CD4-positive, alpha-beta T cell (primary cell): Measurements from ENCODE around the gene CDYL. TPM values are rescaled to one million over a fixed set of nuclear protein-coding genes. Genes with fewer than 3 reads are reported as not detected.
A peak's percentile ranks its signal among the peaks of the same experiment; 100 is the strongest.

Experiments
- ATAC-seq: fragments of 200-7000 bp; cut with Tn5 transposase; one replicate; pipeline ENCODE4 v1.10.0; 2022; ENCODE audit warnings: mild to moderate bottlenecking; ENCODE audit not compliant: poor library complexity
- CTCF ChIA-PET: fragments of 350-600 bp; sonication (Branson Sonifier 250); formaldehyde crosslinking; loops from one replicate; lab custom pipeline; 2021; ENCODE audit warnings: antibody characterized with exemption, inconsistent platforms; lab: Charles Lee
- POLR2A ChIA-PET: fragments of 350-600 bp; sonication (Branson Sonifier 250); formaldehyde crosslinking; loops from one replicate; lab custom pipeline; 2021; ENCODE audit warnings: antibody characterized with exemption, inconsistent platforms; lab: Charles Lee
- DNase-seq, 14 experiments: peaks; one replicate each; pipeline ENCODE4 v3.0.0-alpha.2; 2013 to 2020; ENCODE audit warnings: mixed read lengths in 2 of 14
- H3K27ac ChIP-seq, 2 donors: one replicate each; pipeline versions ENCODE4 v1.5.1 to v1.7.0; 2013; ENCODE audit warnings: low read length in 2 of 2, low read depth in 1 of 2, mild to moderate bottlenecking in 1 of 2
- H3K27me3 ChIP-seq, 2 experiments: 1 replicate in 1 of 2; 2 replicates in 1 of 2; pipeline versions ENCODE4 v1.6.1 to v1.7.0; 2013; ENCODE audit warnings: low read length in 2 of 2, control low read depth in 1 of 2, mild to moderate bottlenecking in 1 of 2, moderate library complexity in 1 of 2; ENCODE audit not compliant: insufficient read depth in 2 of 2, control insufficient read depth in 1 of 2
- H3K36me3 ChIP-seq: one replicate; pipeline ENCODE4 v1.6.1; 2013; ENCODE audit warnings: low read length, control low read depth; ENCODE audit not compliant: insufficient read depth
- H3K4me1 ChIP-seq: one replicate; pipeline ENCODE4 v1.6.1; 2013; ENCODE audit warnings: low read length, control low read depth; ENCODE audit not compliant: insufficient read depth
- H3K4me3 ChIP-seq: one replicate; pipeline ENCODE4 v1.5.1; 2013; ENCODE audit warnings: mild to moderate bottlenecking, low read length, moderate library complexity
- H3K9me3 ChIP-seq, 2 experiments: 1 replicate in 1 of 2; 2 replicates in 1 of 2; pipeline versions ENCODE4 v1.6.1 to v1.7.0; 2013; ENCODE audit warnings: low read length in 2 of 2, mild to moderate bottlenecking in 2 of 2, control low read depth in 1 of 2, moderate library complexity in 1 of 2; ENCODE audit not compliant: control insufficient read depth in 1 of 2, insufficient read depth in 1 of 2
- H3K27ac Mint-ChIP-seq: one replicate; pipeline ENCODE4 v1.8.0; 2020; ENCODE audit warnings: mixed read lengths
- H3K27me3 Mint-ChIP-seq: one replicate; pipeline ENCODE4 v1.8.0; 2021; ENCODE audit warnings: mixed read lengths
- H3K36me3 Mint-ChIP-seq: one replicate; pipeline ENCODE4 v1.8.0; 2021; ENCODE audit warnings: low read depth, mixed read lengths
- H3K4me1 Mint-ChIP-seq: one replicate; pipeline ENCODE4 v1.8.0; 2021; ENCODE audit warnings: low read depth, mixed read lengths
- H3K4me3 Mint-ChIP-seq: one replicate; pipeline ENCODE4 v1.8.0; 2020; ENCODE audit warnings: mild to moderate bottlenecking, mixed read lengths
- H3K9me3 Mint-ChIP-seq: one replicate; pipeline ENCODE4 v1.8.0; 2020; ENCODE audit warnings: mixed read lengths
- CTCF ChIP-seq: fragments of 200-600 bp; IDR thresholded peaks from one replicate; pipeline ENCODE4 v1.8.0; 2022; ENCODE audit warnings: antibody characterized with exemption, mild to moderate bottlenecking
- intact Hi-C, 2 experiments: fragments of 100-400 bp; cut with DNase I in 1 of 2; cut with micrococcal nuclease in 1 of 2; formaldehyde crosslinking; loops; one replicate each; pipeline versions ENCODE4 v1.15.1 to v1.9.0; 2023 to 2025; cut with DNase I, micrococcal nuclease
- total RNA-seq, 174 experiments: library from RNA in 2 of 174; stranded (reverse) in 2 of 174; gene quantifications; one replicate each; pipeline ENCODE4 v1.2.3 and lab custom pipeline; 2021 to 2026

The CDYL gene
- total RNA-seq, 2 experiments from 2014 or later, result 23.8 to 23.9 TPM

- H3K4me3 Mint-ChIP-seq, result no peak overlapping the region
- ATAC-seq (no peak), DNase-seq (no peak)
- no peaks in the 10 kb centered on the region for H3K9me3 Mint-ChIP-seq
- no peaks in the 10 kb centered on the region for H3K27me3 ChIP-seq
- no peak for TF ChIP-seq CTCF
- H3K36me3 ChIP-seq, result peaks cover 14% of the 10 kb centered on the region
- no peaks in the 10 kb centered on the region for H3K9me3 ChIP-seq
- H3K27me3 Mint-ChIP-seq, result no peaks in the 10 kb centered on the region
- ChIA-PET POLR2A (no interaction called here), CTCF (no interaction called here)
- no peak overlapping the region for H3K27ac ChIP-seq
- H3K36me3 Mint-ChIP-seq, result peaks cover 44% of the 10 kb centered on the region
- H3K4me1 ChIP-seq, result peaks cover 15% of the 10 kb centered on the region
- H3K4me3 ChIP-seq, result no peak overlapping the region
- no peak overlapping the region for H3K27ac Mint-ChIP-seq
- intact Hi-C loops, result no loop called here
- H3K4me1 Mint-ChIP-seq, result peaks cover 52% of the 10 kb centered on the region
Measured at GRCh38 chr6:4908062-4908461, 131.9 kb downstream of the CDYL start.

GRCh38 chr6:4909063-4909706, 133.0 kb downstream of the CDYL start:
- CTCF ChIA-PET, result no interaction called here
- no peaks in the 10 kb centered on the region for H3K27me3 Mint-ChIP-seq

GRCh38 chr6:4910037-4910760, 134.0 kb downstream of the CDYL start:
- intact Hi-C loops, result no loop called here
- no peak overlapping the region for H3K4me3 Mint-ChIP-seq
- H3K4me1 ChIP-seq, result peaks cover 15% of the 10 kb centered on the region
- H3K27ac ChIP-seq, result no peak overlapping the region
- ChIA-PET CTCF (no interaction called here), POLR2A (no interaction called here)
- peaks cover 7% of the 10 kb centered on the region for H3K36me3 ChIP-seq
- DNase-seq (no peak), ATAC-seq (no peak)
- peaks cover 63% of the 10 kb centered on the region for H3K4me1 Mint-ChIP-seq
- H3K9me3 ChIP-seq, result no peaks in the 10 kb centered on the region
- H3K27me3 Mint-ChIP-seq, result no peaks in the 10 kb centered on the region
- H3K27me3 ChIP-seq, result no peaks in the 10 kb centered on the region
- no peak for TF ChIP-seq CTCF
- no peaks in the 10 kb centered on the region for H3K9me3 Mint-ChIP-seq
- peaks cover 33% of the 10 kb centered on the region for H3K36me3 Mint-ChIP-seq
- H3K27ac Mint-ChIP-seq, result no peak overlapping the region
- no peak overlapping the region for H3K4me3 ChIP-seq

More at GRCh38 chr6:4909063-4909706, 133.0 kb downstream of the CDYL start:
- TF ChIP-seq CTCF, result no peak
- Mint-ChIP-seq H3K4me1 (peaks cover 63% of the 10 kb centered on the region), H3K36me3 (peaks cover 40% of the 10 kb centered on the region), H3K4me3 (no peak overlapping the region), H3K27ac (peak overlapping the region; percentile 21), H3K9me3 (no peaks in the 10 kb centered on the region)
- Histone ChIP-seq H3K9me3 (no peaks in the 10 kb centered on the region), H3K4me3 (no peak overlapping the region), H3K27me3 (no peaks in the 10 kb centered on the region), H3K4me1 (peaks cover 15% of the 10 kb centered on the region), H3K36me3 (peaks cover 9% of the 10 kb centered on the region), H3K27ac (no peak overlapping the region)
- DNase-seq (no peak), ATAC-seq (no peak)
- POLR2A ChIA-PET, result no interaction called here
- intact Hi-C loops, result no loop called here
